SHP77 (cell line): Measurements from ENCODE around the gene ATG9A.
A peak's percentile ranks its signal among the peaks of the same experiment; 100 is the strongest.

ENCODE experiments used
- DNase-seq, 2 experiments: peaks; one replicate each; lab custom pipeline; 2025; lab: John Stamatoyannopoulos, UW

Gene ATG9A

DNA sequence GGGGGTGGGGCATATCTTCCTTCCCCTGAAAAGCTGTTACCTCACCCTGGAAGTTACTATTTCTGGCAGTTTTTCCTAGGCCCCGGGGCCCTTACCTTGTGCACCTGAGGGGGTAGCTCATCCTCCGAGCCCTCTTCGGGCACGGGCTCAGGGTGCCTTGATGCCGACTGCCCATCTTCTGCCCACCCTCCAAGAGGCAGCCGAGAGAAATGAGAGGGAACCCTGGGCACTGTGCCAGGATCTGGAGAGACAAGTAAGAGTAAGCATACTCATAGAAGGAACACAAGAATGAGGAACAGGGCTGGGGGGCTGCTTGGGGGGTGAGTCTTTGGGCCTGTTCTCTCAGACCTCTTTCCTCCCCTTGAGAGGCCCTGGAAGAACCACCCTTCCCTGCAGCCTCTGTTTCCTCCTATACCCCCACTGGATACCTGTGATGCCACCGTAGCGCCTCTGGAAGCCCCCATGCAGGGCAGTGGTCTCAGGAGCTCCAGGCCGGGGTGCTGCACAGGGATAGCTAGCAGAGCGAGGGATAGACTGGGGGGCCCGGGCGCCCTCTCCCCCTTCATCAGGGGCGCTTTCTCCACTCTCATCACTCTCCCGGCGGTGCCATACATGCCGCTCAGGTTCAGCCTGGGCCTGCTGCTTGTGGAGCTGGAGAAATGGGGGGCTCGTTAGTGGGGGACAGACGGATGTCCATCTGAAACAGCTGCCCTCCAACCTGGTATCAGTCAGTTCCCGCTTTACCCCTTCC, 8.6 kb downstream of the ATG9A start:
- DNase-seq = no peak

DNA sequence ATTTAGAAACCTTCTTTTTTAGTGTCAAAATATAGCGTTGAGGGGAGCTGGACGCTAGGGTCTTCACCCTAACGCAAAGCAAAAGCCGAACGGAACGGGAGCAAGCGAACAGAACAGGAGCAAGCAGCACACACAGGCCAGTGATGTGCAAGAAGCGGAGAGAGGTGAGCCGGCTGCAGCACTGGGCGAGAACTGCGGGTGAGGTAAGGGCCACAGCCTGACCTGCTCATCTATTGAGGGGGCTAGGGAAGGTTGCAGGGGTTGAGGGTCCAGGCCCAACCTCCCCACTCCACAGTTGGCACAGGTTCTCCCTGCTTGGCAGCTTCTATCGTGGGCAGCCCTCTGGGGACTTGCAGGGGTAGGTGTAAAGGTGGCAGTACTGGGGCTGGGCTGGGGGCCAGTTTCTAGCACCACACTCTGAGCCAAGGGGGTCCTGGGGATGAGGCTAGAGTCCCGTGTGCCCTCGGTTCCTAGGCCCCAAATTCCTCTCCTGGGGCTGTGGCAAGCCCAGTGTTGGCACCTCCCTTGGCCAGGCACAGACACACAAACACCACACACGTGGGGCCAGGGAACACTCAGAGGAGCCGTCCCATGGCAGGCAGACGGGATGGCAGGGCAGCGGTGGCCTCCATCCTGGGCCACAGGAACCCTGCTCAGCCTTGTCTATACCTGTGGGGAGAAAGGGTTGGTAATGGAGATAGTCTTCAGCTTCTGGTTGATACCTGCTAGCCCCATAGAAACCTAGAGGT, 9.5 kb downstream of the ATG9A start:
- DNase-seq = no peak

DNA sequence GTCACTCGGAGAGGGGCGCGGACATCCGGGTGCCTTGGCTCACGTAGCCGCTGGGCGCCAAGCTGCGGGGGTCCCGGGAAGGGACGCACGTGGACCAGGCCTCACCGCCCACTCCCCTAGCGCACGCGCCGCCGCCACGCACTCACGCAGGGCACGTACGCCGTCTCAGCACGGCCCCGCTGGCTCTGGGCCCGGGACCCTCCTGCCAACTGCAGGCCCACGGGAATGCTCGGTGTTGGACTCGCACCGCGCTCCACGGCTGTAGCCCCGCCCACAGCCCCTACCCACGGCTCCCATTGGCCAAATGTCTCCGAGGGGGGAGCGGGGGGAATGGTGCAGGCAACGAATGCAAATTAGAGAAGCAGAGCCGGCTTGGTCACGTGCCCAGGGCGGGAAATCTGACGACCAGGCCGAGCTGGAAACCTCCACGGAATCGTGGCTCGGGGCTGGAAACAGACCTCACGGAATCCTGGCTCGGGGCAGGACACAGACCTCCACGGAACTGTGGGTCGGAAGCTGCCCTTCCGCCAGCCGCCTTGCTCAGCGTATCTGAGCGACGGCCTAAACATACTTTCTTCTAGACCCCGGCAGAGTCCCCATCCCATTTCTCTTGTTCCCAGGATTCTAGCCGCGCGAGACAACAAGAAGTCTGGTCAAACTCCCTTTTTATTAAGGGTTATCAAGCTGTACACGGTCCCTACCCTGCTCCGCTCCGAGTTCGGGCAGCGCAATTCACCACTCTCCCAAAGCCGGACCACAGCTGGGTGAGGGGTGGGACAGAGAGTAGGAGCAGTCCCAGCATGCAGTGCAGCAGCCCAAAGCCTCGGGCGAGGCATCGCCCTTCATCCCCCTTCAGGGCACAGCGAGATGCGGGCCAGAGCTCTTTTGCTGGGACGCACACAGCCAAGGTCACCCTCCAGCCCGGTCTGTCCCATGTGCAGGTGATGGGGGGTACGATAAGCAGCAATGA, 10.4 kb downstream of the ATG9A start, which contains the start of gene ABCB6:
Gene ABCB6 (minus strand): TSS at position 227 of the 970 bp plus-strand sequence. CDS start 285 bp downstream, outside the sequence.
- peak; percentile 91 to 97 for DNase-seq

DNA sequence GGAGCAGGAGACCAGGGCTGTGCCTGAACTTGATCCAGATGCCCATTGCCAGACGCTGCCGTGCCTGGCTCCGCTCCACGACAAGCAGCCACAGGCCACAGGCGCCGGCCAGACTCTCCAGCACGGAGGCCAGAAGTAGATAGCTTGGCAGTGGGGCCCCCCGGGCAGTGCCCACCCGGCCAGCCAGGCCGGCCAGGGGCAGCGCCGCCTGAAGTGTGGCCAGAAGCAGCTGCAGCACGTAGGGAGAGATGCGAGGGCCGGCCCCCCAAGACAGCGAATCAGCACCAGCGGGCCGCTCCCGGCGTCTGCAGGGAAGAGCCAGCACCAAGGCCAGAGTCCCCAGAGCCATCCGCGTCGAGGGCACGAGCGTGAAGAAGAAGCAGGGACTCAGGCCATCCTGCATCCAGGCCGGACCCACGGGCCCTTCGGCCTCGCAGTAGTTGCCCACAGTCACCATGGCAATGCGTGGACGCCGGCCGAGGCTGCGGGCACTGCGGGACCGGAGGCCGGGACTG, 11.2 kb downstream of the ATG9A start:
- DNase-seq = peak in 1 of 2 experiments; percentile 65

DNA sequence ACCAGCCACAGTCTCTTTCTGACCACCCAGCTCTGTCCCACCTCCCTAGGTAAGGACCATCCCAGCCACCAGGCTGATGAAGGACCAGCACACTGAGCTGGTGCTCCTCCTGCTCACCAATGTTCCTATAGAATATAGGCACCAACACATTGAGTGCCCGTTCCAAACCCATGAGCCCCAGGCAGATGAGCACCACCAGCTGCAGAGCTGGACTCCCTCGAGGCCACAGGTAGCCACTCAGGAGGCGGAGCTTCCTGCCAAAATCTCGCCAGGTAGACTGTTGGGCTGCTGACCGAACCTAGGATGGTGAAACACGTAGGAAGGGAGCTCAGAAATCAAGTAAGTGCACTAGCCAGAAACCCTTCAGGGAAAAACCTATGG, 12.9 kb downstream of the ATG9A start:
- DNase-seq = no peak

DNA sequence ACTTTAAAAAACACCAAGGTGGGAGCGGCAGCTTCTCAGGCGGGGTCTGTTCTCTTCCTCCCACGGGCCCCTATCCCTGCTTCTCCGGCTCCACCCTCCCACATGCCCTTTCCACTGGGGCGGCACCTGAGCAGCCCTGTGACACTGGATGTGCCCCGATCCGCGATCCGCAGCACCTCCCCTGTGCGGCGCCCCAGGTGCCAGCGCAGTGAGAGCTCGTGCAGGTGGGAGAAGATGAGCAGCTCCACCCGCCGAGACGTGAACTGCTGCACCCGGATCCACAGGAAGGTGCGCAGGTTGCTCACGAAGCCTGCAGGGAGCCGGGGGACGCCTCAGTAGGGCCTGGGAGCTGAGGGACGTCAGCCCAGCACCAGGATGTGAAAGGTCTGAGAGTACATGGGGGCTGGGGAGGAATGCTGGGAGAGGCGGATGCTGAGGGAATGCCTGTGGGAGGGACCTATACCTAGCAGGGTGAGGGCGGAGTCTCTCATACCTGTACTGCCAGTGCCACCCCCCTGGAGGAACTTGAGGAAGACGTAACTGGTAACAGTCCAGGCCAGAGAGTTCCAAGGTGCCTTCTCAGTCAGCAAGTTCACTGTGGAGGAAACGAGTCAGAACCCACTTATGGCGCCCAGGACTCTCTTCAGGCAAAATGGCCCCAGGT, 13.4 kb downstream of the ATG9A start:
- DNase-seq = no peak

DNA sequence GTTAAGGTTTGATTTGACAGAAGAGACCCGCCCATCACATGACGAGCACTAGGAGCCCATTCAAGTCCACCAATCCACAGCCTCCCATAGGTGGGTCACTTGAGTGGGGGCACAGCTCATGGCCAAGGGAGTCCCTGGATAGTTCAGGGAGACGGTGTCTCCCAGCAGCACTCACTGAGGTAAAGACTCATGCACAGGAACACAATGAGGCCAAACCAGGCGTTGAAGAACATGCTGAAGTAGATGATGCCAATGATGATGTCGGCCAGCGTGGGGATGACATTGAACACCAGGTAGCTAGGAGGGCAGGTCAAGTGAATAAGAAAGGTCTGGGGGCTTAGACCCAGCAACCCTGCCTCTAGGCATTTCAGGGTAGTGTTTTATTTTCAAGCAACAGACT, 14.7 kb downstream of the ATG9A start:
- DNase-seq = no peak

DNA sequence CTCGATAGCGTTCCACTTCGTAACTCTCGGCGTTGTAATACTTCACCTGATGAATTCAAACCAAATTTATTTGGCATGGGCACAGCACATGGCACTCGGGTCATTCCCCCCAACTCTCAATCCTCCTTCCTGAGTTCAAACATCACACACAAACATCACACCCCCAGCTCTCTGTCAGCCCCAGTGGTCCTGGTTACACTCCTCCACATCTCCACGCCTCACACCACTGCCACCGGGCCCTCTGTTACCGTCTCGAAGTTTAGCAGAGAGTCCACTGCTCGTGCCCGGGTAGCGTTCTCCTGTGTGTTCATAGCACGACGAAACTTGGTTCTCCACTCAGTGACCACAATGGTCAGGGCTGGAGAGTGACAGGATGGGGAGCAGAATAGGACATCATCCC, 15.3 kb downstream of the ATG9A start:
- DNase-seq = no peak

DNA sequence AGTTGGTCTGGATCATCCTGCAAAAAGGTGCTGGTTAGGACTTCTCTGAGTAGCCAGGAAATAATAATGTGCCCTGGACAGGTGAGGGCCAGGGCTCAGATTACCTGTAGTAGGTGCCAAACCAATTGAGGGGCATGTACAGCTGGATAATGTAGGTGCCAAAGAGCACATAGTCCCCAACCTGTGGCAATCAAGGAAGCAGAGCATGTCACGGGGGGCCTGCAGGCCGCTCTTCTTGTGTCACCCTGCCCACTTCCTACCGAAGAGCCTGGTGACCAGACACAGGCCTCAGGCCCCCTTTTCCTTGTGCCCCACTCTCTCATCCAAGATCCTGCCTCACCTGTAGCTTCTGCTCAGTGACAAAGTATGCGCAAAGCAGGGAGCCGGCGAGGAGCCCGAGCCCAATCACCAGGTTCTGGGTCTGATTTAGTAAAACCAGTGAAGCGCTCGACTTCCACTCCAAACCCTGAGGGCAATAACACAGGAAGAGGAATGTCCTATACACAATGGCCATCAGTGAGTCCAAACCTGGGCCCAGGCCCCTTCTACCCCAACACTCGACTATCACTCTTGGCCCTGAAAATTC, 15.9 kb downstream of the ATG9A start:
- no peak for DNase-seq

DNA sequence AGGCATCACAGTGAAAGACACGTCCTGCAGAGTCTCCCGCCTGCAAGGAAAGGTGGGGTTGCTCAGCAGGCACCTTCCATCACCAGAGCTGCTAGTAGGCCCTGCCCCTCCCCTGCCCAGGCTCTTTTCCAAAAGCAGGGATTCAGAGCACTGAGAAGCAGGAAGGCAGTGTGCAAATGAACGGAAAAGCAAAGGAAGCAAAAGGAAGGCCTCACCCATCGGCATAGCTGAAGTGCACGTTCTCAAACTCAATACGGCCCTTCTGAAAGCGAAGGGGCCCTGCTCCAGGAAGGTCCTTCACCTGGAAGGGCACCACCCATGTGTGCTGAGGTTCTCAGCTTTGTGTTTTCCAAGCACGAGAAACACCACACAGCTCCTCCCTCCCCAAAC, 16.4 kb downstream of the ATG9A start:
- DNase-seq = no peak

DNA sequence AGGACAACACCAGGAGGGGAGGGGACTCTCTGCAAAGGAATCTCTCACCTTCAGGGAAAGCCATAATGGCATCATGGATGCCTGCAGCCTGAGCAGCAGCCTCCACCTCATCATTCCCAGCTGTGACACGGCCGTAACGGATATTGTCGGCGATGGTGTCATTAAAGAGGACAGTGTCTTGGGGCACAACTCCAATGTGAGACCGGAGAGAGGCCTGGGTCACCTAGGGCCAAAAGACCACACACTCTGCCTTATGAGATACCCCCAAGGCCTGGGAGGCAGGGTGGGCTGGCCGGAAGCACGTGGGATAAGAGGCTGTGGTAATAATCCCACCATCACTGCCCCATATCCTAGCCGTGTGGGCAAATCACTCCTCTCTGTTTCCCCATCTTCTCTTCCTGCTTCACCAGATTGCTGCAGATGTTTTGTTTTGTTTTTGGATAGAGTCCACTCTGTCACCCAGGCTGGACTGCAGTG, 18.5 kb downstream of the ATG9A start:
- no peak for DNase-seq

DNA sequence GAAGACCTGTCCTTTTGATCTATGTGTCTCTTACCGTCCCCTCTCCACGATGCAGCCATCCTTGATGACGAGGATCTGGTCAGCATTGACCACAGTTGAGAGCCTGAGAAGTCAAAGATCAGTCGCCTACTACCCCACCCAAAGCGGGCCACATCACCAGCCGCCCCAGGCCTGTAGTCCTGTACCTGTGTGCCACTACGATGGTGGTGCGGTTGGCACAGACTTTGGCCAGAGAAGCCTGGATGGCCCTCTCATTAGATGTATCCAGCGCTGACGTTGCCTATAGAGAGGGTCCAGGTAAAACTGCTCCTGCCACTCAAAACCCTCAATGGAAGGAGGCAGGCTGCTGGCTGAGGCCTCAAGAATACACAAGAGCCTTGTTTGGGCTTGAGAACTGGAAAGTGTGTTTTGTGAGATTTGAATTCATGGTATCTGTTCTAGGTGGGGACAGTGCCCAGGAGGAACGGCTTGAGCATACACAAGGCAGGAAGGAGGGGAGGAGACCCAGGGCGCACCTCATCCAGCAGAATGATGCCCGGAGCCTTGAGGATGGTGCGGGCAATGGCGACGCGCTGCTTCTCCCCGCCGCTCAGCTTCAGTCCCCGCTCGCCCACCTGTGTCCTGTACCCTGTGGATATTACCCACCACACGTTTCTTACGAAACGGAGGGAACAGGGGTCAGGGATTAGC, 19.1 kb downstream of the ATG9A start:
- DNase-seq = no peak

DNA sequence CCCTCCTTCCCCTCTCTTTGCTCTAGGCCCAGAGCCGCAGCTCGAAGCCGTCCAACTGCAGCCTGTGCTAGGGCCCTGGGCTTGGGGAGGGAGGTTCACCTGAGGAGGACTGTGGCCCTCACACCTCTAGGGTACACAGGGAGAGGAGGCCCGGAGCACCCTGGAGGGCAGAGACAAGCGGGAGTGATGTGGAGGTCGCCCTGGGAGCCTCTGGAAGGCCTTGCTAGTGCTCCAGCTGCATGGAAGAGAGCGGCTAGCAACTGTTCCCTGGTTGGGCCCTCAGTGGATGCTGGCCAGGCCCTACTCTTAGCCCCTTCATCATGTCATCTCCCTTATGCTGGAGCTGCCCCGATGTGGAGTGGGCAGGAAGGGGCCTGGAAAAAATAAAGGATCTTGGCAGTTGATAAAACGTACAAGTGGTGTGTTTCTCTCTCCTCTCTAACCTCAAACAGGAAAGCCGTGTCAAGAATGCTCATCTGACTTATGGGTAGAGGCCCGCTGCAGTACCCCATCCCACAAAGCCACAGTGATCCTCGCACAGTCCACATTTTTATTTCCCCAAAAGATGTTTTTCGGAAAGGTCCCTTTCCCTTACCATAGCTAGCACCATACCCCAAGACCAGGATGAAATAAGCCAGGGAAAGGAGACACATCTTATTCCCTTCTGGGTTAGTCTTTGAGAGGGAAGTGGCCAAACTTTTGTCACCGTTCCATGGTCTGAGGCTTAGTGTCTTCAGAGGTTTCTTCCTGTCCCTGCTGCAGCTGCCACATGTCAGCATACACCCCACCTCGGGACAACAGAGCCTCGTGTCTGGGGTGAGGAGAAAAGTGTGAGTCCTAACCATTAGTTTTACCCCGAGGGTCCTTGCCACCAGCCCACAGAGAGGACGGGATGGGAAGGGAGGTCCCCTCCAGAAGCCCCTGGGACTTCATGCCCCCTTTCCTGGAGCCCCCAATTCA, 19.9 kb downstream of the ATG9A start:
- DNase-seq = no peak

DNA sequence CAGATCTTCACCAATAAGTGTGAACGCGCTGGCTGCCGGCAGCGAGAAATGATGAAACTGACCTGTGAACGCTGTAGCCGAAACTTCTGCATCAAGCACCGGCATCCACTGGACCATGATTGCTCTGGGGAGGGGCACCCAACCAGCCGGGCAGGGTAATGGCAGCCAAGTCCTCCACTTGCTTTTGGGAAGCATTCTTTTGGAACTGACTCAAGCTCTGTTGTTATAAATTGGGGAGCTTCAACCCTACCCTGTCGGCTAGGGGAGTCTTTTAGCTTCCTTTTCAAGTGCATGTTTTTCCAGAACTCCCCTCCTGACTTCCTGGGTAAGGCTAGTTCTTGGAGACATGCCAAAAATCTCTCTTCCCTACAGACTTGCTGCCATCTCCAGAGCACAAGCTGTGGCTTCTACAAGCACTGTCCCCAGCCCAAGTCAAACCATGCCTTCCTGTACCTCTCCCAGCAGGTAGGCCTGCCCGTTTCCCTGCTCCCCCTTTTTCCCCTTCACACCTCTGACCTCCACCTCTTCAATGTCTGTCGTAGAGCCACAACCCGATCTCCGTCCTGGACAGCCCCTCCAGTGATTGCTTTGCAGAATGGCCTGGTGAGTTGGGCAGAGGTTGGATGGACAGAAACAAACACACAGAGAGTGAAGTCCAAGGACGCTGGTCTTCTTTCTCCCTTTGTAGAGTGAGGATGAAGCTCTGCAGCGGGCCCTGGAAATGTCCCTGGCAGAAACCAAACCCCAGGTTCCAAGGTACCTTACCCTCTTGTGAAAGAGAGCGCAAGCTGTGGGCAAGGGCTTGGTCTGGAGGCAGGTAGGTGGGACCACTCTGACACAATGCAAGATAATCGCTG, 21.3 kb downstream of the ATG9A start:
- peak in 1 of 2 experiments; percentile 46 for DNase-seq

DNA sequence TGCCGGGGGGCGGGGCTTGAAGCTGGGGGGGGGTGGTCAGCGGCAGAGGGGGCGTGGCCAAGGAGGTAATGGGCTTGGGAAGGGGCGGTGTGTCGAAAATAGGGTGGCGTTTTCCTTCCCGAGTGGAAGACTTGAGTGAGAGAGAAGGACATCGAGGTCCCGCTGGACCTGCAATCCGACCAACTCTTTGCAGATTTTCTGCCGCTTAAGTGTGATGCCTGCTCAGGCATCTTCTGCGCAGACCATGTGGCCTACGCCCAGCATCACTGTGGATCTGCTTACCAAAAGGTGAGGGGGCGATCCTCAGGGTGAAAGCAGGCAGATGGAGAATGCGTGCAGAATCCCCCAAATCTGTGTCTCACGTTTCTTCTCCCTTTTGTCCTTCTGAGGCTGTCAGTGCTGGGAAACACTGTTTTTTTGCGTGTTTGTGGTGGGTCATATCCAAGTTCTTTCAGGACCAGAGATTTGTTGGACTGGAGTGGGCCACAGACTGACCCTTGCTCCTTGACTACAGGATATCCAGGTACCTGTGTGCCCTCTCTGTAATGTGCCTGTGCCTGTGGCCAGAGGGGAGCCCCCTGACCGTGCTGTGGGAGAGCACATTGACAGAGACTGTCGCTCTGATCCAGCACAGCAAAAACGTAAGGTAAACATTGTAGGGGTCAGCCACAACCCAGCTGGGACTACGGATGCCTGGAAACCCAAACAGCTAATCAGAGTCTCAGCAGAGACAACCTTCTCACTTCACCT, 22.1 kb downstream of the ATG9A start:
- peak in 1 of 2 experiments; percentile 58 for DNase-seq

DNA sequence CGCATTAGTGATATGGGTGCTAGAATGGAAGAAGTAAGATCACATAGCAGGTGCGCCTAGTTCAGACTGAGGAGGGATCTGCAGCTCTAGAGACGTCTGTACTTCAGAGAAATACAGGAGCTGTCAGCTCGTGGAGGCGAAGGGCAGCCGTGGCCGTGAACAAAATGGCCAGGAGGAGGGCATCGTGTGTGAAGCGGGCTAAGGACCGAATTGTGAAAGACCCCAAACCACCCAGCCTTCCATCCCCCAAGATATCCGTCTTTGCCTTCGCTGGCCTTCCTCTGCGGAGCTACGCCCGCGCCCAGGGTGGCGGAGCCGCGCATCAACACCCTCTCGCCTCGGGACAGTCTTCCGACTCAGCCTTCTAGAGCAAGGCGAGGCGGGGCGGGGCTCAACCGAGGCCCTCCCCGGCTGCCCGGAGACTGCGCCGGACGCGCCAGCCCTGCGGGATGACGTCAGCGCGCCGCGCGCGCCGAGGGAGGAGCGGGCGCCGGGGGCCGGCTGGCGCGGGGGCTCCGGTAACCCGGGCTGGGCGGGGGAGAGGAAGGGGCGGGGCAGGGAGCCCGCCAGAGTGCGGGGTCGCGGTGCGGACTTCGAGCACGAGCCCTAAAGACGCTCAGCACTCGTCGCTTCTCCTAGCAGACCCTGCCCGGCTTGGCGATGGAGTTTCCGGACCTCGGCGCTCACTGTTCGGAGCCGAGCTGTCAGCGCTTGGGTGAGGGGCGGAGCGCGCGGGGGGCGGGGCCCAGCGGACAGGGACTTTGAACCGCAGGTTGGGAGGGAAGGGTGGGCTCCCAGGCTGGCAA, 22.9 kb downstream of the ATG9A start, which contains the start of gene ZFAND2B:
Gene ZFAND2B (plus strand): TSS at position 455 of the 806 bp plus-strand sequence. CDS start 206 bp downstream, at position 661.
- peak; percentile 86 to 92 for DNase-seq

DNA sequence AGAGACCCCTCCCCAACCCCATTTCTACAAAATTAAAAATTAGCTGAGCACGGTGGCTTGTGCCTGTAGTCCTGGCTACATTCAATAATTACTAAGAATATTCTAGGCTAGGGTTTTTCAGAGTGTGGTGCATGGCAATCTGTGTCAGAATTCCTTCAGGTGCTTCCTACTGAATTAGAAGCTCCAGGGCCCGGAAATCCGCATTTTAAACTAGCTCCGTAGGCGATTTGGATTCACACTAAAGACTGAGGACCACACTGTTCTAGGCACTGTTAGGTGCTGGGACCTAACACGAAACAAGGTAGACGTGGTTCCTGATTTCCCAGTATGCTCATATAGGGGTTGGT, 23.5 kb downstream of the ATG9A start:
- no peak for DNase-seq
